GM12891 (cell line): ENCODE measurements around the gene ADGRD2.

Experiments used
- POLR2A ChIP-seq: IDR thresholded peaks from 2 replicates; pipeline ENCODE4 v1.6.1; 2011; ENCODE audit warnings: low read depth, low read length, control low read depth
- POLR2AphosphoS5 ChIP-seq: IDR thresholded peaks from 2 replicates; pipeline ENCODE4 v1.6.1; 2011; ENCODE audit warnings: low read depth, low read length, control low read depth

DNA sequence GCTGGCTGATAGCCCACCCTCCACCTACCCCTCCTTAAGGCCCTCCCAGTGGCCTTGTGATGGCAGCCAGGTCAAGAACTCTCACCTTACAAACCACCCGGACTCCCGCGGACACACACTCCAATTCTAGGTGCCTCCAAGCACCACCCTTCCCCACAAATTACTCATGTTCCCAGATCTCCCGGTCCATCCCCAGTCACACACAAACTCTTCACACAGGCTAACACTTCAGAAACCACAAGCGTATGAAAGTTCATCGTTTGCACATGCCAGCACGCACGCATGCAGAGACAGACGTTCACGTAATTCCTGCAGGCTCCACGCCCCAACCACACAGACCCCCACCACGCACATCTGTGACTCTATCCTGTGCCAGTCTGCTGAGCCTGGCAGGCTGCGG, 39.0 kb downstream of the ADGRD2 start:
- TF ChIP-seq POLR2A: no peak
- TF ChIP-seq POLR2AphosphoS5: no peak
